NOMO-1 treated with dmso at 0.1 percent for 144 hours (cell line): ENCODE data around the gene ESYT3.
A peak's percentile ranks its signal among the peaks of the same experiment; 100 is the strongest.

Experiments
- DNase-seq: peaks from one replicate; lab custom pipeline; 2025; ENCODE audit not compliant: unreplicated experiment; lab: John Stamatoyannopoulos, UW

The ESYT3 gene

DNA sequence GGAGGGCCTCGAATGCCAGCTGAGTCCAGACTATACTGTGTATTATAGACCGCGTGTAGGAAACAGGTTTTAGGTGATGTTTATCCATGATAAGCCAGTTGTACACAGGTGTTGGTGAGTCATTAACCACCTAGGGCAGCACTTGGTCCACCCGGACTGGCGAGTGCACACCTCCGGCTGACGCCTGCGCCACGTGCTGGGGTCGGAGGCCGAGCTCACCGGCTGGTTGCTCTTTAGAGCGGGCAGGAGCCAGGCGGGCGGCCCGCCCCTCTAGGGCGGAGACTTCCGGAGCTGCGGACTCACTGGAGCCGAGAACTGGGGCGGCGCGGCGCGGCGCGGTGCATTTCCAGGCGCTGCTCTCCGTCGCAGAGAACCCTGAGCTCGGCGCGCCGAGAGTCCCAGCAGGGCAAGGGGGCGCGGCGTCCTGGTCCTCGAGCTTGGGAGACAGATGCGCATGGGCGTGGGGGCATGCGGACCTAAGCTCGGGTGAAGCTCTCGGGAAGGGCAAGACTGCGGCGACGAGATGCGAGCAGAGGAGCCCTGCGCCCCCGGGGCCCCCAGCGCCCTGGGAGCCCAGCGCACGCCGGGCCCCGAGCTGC is at the start of gene ESYT3:
ESYT3 (plus strand) TSS at position 341 of the 599 bp plus-strand sequence; CDS start at position 524, 183 bp downstream.
- peak; percentile 80 for DNase-seq

DNA sequence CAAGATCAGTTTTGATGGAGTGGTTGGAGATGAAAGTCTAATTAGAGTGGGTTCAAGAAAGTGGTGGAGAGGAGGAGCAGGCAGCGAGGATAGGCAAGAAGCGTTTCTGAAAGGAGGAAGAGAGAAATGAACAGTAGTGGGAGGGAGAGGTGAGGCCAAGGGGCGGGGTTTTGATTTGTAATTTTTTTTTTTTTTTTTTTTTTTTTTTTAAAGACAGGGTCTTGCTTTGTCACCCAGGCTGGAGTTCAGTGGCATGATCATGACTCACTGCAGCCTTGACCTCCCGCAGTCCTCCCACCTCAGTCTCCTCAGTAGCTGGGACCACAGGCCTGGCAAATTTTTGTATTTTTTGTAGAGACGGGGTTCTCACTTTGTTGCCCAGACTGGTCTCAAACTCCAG is 49.4 kb upstream of the ESYT3 start:
- no peak for DNase-seq

- no peak for DNase-seq
Measured at GRCh38 chr3:138389144-138389601, 45.2 kb upstream of the ESYT3 start.

DNA sequence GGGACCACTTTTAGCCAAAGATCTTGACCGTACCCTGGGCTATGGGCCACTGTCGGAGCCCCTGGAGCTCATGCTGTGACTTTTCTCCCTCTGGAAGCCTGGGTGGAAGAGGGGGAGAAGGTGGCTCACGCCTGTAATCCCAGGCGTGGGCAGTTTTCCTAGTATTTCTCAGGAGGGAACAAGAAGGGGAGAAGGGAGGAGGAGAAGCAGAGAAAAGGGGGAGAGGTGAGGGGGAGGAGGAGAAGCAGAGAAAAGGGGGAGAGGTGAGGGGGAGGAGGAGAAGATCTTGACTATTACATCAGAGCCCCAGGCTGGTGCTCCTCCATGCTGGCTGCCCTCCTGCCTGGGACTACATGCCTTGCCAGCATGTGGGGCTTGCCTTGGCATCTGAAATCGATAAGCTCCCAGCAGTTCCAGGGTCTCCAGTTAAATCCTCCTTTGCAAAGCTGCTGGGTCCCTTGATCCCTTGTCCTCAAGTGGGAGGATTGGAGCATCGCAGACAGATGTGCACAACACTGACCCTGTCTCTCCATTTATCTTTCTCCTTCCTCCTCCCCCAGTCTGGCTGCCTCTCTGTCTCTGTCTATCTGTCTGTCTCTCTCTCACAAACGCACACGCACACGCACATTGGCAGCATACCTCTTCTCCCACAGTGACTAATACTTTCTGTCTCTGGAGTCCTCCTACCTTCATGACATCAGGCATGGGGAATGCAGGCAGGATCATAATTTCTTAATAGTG is 44.4 kb upstream of the ESYT3 start:
- no peak for DNase-seq

GRCh38 chr3:138390582-138390932 is 43.9 kb upstream of the ESYT3 start:
- DNase-seq: no peak

DNA sequence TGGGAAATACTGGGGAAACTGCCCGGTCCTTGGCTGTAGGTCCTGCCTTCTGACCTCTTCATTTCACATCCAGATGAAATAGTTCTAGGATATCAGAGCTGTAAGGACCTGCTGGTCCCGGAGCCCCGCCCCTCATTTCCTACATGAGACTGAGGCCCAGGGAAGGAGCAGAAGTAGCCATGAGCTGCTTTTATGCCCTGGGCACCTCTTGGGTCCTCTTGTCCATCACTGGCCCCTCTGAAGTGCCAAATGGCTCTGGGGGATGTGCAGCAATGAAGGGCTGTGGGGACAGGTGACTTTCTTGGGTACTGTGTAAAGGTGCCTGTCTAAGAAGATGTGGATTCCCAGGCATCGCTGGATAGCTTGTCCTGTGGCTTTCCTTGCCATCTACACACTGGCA is 40.3 kb upstream of the ESYT3 start:
- no peak for DNase-seq

- DNase-seq: no peak
Measured at GRCh38 chr3:138394686-138395085, 39.7 kb upstream of the ESYT3 start.

DNA sequence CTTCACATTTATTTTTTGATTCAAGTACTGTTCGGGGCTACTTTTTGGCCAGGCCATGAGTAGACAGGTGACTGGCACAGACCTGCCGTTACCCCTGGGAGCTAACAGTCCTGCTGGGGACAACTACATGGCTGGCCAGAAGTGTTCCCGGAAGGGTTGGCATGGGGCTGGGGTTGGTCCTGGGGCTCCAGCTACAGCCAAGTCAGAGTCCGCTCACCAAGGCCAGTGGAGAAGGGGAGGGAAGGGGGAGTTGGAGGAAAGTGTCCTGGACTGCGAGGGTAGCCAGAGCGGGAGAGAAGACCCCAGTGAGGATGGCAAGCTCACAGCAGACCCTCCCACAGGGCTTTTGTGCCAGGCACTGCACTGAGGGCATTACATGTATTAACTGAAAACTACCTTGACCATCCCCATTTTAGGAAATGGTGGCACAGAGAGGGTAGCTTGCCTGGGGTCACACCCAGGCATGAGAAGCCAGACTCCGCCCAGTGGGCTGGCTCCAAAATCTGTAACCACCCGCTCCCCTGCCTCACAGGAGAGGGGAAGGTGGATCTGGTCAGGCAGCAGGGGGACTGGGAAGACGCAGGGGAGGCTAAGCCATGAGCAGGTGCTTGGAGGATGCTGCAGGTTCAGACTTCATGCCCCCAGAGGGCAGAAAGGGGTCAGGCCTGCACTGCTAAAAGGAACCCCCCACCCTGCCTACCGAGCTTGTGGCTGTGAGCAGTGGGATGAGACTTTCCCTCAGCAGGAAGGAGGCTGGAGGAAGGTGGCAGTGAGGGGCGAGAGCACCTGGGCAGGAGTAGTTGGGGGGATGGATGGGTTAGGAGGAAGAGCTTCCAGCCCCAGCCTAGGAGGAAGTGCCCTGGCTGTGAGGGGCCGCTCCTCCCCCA is 38.3 kb upstream of the ESYT3 start:
- no peak for DNase-seq

GRCh38 chr3:138396752-138397410 is 37.5 kb upstream of the ESYT3 start:
- DNase-seq: no peak

- no peak for DNase-seq
Measured at GRCh38 chr3:138397983-138398382, 36.4 kb upstream of the ESYT3 start.

DNA sequence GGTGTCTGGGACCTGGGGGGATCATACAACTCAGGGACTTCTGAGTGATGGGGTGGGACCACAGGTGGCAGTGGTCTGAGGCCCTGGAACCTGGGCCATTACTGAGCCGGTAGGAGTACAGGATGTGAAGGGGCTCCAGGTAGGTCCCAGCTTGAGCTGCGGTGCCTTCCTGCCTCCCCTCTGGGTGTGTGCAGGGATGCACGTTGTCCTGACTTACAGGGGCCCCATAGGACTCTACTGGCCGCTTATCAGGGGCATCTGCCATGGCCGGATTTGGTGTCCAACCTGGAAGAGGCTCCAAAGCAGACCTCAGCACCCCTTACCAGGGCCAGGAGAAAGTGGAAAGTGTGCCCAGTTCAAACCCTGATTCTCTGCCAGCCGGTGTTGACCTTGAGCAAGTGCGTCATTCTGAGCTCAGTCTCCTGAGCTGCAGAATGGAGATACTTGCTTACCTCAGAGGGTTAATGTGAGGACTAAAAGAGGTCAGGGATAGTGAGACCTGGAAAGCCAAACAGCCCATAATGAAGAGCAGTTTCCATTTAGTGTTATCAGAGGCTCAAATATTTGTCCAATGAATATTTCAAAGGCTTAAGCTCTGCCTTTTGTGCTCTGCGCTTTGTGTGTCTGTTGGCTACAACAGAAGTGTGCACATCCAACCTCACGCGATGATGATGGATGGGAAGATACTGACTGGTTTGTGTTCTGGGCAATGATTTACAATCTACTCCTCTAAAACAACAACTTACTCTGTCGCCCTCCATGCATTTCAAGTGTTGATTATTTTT is 35.4 kb upstream of the ESYT3 start:
- no peak for DNase-seq

DNA sequence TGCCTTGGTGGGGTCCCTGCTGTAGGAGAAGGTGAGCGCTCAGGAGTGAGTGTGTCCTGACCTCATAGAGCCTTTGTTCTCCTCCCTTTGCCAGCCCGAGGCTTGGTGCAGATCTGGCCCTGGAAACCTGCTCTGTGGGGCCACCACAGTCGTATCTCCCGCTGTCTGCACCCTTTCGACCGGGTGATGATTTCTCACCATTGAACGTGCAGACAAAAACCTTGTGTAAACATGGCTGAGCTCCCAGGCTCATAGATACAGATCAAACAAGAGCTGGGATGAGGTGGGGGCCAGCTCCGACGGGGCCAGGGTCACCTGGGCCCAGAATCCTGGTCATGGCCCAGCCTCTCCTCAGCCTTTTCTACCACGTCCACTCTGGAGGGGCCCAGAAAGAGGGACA is 34.6 kb upstream of the ESYT3 start:
- no peak for DNase-seq

DNA sequence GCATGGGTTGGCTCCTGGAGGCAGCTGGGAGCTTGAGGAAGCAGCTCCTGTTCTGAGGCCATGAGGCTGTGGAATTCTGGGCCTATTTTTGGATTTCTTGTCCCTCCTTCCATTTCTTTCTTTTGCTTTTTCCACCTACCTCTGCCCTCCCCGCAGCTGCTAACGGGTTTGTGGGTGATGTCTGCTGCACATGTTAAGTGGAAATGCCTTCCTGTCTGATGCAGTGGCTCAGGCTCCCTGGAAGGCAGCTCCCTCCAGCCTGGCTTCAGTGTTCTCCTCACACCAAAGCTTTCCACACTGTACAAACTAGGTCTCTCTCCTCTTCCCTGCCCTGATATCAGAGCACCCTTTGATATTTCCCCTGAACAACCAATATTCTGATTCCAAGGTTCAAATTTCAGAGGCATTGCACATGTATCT is 33.8 kb upstream of the ESYT3 start:
- DNase-seq: no peak

GRCh38 chr3:138401834-138402233 is 32.6 kb upstream of the ESYT3 start:
- no peak for DNase-seq

GRCh38 chr3:138404121-138404520 is 30.3 kb upstream of the ESYT3 start:
- DNase-seq: no peak

DNA sequence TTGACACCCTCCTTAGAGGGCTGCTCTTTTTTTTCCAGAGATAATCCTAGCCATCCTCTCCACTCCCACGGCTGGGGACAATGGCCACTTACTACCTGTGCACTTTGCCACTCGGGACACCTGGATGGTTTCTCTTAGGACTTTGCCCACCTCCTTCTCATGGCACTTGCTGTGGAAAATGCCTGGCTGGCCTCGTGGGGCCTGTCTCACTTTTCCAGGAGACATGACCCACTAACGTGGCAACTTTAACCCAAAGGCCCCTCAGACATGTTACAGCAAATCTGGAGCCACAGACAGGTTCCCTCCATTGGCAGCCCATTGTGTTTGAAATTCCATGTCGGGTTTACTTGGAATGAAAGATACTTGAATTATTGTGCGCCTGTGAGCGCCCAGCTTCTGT is 29.4 kb upstream of the ESYT3 start:
- no peak for DNase-seq

DNA sequence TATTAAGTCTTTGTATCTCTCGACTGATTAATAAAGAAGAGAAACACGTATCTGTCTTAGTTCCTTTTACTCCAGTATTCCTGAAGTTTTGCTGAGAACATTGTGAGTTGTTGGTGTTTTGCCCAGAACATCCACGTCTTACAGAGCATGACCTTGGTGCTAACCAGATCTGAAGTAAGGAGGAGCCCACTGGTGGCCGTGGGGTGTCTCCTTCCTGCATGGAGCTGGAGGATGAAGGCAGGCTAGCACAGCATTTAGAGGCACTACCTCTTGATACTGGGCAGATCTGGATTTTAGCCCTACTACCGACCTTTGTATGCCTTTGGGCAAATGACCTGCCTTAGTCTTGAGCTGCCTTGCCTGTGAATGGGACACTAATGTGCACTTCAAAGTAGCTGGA is 28.9 kb upstream of the ESYT3 start:
- DNase-seq: no peak

GRCh38 chr3:138406606-138407005 is 27.8 kb upstream of the ESYT3 start:
- no peak for DNase-seq

GRCh38 chr3:138407236-138407907 is 27.0 kb upstream of the ESYT3 start:
- DNase-seq: no peak
